ENCODE data around the gene CRTAC1.

DNA sequence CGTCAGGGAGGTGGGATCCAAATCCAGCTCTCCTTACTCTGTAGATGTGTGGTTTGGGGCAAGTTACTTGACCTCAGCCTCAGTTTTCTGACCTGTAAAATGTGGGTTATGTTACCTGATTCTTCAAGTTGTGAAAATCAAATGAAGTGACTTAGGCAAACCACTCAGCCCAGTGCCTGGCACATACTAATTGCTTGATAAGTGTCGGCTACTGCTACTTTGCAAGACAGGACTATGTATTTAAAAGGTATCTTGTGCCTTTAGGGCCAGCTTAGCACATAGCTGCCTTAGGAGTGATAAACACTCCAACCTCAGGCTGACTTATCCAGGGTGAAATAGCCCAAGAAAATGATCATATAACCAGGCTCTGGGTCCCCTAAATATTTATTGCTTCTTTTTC, 137.9 kb downstream of the CRTAC1 start:
- TF ChIP-seq, protein P1, sequence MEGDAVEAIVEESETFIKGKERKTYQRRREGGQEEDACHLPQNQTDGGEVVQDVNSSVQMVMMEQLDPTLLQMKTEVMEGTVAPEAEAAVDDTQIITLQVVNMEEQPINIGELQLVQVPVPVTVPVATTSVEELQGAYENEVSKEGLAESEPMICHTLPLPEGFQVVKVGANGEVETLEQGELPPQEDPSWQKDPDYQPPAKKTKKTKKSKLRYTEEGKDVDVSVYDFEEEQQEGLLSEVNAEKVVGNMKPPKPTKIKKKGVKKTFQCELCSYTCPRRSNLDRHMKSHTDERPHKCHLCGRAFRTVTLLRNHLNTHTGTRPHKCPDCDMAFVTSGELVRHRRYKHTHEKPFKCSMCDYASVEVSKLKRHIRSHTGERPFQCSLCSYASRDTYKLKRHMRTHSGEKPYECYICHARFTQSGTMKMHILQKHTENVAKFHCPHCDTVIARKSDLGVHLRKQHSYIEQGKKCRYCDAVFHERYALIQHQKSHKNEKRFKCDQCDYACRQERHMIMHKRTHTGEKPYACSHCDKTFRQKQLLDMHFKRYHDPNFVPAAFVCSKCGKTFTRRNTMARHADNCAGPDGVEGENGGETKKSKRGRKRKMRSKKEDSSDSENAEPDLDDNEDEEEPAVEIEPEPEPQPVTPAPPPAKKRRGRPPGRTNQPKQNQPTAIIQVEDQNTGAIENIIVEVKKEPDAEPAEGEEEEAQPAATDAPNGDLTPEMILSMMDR (IDR thresholded peaks at IDR 0.05): no peak
- TF ChIP-seq EP300 (IDR thresholded peaks at IDR 0.05) (no peak), POLR2AphosphoS5 (IDR thresholded peaks at IDR 0.05) (no peak), POLR2A (IDR thresholded peaks at IDR 0.05; ENCODE audit: low read depth) (no peak)
